ENCODE results near the gene CELF2.
"Not testable (repeated sequence)": the region's sequence is repeated elsewhere in the genome, so short reads cannot be mapped to it uniquely, and the experiment has no call there.

The CELF2 gene

DNA sequence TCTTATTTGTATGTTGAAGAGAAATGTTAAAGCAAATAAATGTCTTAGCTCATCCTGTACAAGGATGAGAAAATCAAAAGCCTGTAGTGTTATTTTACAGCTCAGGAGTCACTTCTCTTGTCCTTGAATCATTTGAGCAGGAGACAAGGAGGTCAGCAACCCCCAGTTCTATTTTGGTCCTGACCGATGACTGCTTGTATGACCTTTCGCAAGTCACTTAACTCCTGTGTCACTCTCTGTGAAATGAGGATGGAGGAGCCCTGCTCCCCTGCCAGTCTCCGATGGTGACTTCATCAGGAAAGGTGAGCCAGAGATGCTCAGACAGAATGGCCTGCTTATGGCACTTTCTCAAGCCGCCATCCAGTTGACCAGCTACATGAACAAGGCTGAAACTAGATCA, 101.0 kb downstream of the CELF2 start:
- ChIA-PET CTCF (no interaction called here), POLR2A (ENCODE audit: low non-redundant PET) (no interaction called here)
- no peak overlapping the region for H3K27ac ChIP-seq
- TF ChIP-seq, protein P1, sequence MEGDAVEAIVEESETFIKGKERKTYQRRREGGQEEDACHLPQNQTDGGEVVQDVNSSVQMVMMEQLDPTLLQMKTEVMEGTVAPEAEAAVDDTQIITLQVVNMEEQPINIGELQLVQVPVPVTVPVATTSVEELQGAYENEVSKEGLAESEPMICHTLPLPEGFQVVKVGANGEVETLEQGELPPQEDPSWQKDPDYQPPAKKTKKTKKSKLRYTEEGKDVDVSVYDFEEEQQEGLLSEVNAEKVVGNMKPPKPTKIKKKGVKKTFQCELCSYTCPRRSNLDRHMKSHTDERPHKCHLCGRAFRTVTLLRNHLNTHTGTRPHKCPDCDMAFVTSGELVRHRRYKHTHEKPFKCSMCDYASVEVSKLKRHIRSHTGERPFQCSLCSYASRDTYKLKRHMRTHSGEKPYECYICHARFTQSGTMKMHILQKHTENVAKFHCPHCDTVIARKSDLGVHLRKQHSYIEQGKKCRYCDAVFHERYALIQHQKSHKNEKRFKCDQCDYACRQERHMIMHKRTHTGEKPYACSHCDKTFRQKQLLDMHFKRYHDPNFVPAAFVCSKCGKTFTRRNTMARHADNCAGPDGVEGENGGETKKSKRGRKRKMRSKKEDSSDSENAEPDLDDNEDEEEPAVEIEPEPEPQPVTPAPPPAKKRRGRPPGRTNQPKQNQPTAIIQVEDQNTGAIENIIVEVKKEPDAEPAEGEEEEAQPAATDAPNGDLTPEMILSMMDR (conservative IDR thresholded peaks at IDR 0.05; ENCODE audit: low read depth) = no peak
- no peak for DNase-seq (ENCODE audit: low spot score)

DNA sequence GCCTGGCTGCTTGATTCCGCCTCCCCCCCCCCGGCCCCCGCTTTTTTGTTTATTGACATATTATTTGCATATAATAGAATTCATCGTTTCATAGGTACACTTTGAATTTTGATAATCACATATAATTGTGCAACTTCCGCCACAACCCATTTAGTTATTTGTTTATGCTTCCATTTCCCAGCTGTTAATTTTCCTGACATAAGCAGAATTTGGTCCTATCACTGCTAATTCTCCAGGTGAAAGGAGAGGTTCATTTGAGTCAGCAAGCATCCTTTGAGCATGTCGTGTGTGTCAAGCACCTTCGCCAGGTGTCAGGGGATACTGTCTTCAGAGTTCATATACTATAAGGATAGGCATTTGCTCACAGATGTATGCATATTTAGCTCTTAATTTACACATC, 102.2 kb downstream of the CELF2 start:
- TF ChIP-seq, protein P1 (conservative IDR thresholded peaks at IDR 0.05; ENCODE audit: low read depth) = no peak
- ChIA-PET POLR2A (ENCODE audit: low non-redundant PET) (no interaction called here), CTCF (no interaction called here)
- no peak for DNase-seq (ENCODE audit: low spot score)
- H3K27ac ChIP-seq = no peak overlapping the region

DNA sequence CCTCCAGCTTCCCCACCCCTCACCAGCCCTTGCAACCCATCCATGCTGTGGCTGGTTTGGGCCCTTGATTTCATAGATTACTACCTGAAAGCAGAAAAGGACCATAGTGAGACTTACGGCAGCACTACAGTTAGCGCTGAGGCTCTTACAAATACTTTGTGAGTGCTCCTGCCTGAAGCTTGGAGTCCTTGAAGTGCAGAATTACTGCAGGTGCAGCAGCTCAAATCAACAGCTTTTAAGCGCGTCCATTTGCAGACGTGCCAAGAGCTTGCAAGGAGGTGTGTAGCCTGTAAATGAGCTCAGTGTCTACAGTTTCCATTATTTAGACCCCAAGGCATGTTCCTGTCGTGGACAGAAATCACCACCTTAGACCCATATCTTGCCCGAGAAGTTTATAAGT, 103.0 kb downstream of the CELF2 start:
- POLR2A ChIA-PET (ENCODE audit: low non-redundant PET) = no interaction called here

DNA sequence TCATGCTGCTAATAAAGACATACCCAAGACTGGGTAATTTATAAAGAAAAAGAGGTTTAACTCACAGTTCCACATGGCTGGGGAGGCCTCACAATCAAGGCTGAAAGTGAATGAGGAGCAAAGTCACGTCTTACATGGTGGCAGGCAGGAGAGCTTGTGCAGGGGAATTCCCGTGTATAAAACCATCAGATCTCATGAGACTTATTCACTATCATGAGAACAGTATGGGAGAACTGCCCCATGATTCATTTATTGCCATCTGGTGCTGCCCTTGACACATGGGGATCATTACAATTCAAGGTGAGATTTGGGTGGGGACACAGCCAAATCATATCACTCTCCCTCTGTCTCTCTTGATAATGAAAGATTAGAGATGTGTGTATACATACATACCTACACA, 106.2 kb downstream of the CELF2 start:
- CTCF ChIA-PET; DNase-seq (ENCODE audit: low spot score); POLR2A ChIA-PET (ENCODE audit: low non-redundant PET); H3K27ac ChIP-seq: not testable (repeated sequence)

More for the DNA sequence above, 103.0 kb downstream of the CELF2 start:
- no peak overlapping the region for H3K27ac ChIP-seq
- DNase-seq (ENCODE audit: low spot score) = no peak
- TF ChIP-seq, protein P1 (conservative IDR thresholded peaks at IDR 0.05; ENCODE audit: low read depth) = no peak
- CTCF ChIA-PET = no interaction called here

DNA sequence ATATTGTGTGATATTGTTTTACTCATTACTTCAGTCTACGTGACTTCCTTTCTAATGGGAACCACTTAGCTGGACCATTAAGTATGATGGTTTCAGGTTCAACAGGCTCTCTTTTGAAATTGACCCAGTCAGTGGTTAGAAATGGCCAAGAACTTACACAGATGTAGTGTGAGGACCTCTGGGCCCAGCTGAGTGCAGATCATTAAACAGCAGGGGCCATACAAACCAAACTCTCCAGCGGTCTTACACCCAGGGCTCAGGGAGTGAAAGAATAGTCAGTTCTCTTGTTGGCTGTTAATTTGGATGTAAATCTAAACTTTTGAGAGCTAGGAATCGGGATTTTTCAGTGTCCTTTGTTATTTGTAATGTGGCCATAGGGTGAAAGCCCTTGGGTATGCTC, 107.3 kb downstream of the CELF2 start:
- ChIA-PET CTCF (no interaction called here), POLR2A (ENCODE audit: low non-redundant PET) (no interaction called here)
- no peak for DNase-seq (ENCODE audit: low spot score)
- TF ChIP-seq, protein P1 (conservative IDR thresholded peaks at IDR 0.05; ENCODE audit: low read depth) = no peak
- H3K27ac ChIP-seq = no peak overlapping the region

DNA sequence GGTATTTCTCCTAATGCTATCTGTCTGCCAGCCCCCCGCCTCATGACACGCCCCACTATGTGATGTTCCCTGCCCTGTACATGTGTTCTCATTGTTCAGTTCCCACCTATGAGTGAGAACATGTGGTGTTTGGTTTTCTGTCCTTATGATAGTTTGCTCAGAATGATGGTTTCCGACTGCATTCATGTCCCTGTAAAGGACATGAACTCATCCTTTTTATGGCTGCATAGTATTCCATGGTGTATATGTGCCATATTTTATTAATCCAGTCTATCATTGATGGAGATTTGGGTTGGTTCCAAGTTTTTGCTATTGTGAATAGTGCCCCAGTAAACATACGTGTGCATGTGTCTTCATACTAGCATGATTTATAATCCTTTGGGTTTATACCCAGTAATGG, 109.3 kb downstream of the CELF2 start:
- DNase-seq (ENCODE audit: low spot score); POLR2A ChIA-PET (ENCODE audit: low non-redundant PET); CTCF ChIA-PET; H3K27ac ChIP-seq: not testable (repeated sequence)

DNA sequence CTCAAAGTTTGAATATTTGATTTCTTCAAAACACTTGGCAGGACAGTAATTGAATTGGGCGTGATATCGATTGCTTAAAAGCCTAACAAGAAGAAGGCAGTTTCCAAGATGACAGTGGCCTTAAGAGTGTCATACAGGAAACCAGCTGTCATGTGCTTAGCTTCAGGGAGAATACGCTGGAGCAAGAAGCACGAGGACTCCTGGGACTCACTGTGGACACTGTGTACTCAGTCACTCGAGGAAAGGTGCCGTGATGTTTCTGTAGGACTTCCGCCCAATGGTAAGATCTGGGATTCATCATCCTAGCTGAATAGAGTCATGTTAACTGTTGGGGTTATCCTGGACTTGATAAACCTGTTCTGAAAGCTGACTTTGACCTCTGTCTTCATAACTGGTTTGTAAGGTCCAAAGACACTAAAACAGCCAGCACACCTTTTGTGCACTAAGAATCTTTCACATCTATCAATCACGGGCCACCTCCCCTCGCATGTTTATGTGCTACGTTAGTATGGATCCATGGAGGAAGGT, 113.5 kb downstream of the CELF2 start:
- TF ChIP-seq, protein P1 (conservative IDR thresholded peaks at IDR 0.05; ENCODE audit: low read depth) = no peak
- ChIA-PET CTCF (no interaction called here), POLR2A (ENCODE audit: low non-redundant PET) (no interaction called here)

DNA sequence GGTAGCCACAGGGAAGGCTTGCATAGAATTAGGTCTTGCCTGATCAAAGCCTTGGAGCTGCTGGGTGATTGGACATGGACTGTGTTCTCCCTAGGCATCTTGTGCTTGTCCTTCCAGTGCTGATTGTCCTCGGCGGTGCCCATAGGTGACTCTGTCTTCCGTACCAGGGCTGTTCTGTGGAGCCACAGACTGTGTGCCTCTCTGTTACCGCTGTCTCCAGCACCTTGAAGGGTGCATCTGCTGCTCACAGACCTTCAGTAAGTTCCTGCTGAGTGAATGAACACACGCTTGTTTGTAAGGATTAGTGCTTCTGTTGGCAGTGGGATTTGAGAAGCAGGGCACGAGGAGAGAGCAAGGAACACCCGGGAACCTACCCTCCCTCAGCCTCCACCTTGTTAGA, 116.7 kb downstream of the CELF2 start:
- TF ChIP-seq, protein P1 (conservative IDR thresholded peaks at IDR 0.05; ENCODE audit: low read depth) = no peak
- ChIA-PET CTCF (no interaction called here), POLR2A (ENCODE audit: low non-redundant PET) (no interaction called here)
- no peak overlapping the region for H3K27ac ChIP-seq
- DNase-seq (ENCODE audit: low spot score) = no peak

More for the DNA sequence above, 113.5 kb downstream of the CELF2 start:
- H3K27ac ChIP-seq = no peak overlapping the region
- DNase-seq (ENCODE audit: low spot score) = no peak

All from RWPE1 (cell line).